SK-N-SH treated with all-trans-retinoic acid at 6 μM for 48 hours (cell line): ENCODE results near the gene NAPB.

ENCODE experiments used
- ATAC-seq: fragments of 200-7000 bp; cut with Tn5 transposase; 3 replicates; pipeline ENCODE4 v1.9.1; 2020; ENCODE audit warnings: mild to moderate bottlenecking, moderate library complexity
- BACH2 ChIP-seq: fragments of 250-450 bp; sonication (Bioruptor Pico); IDR thresholded peaks from 2 replicates; pipeline ENCODE4 v1.9.0; 2021; ENCODE audit warnings: mild to moderate bottlenecking, borderline replicate concordance
- CREB5 ChIP-seq: fragments of 250-450 bp; sonication (Bioruptor Pico); IDR thresholded peaks from 2 replicates; pipeline ENCODE4 v1.5.1; 2020; ENCODE audit warnings: low read depth, mild to moderate bottlenecking, moderate library complexity
- CSDC2 ChIP-seq: fragments of 250-450 bp; sonication (Bioruptor Pico); IDR thresholded peaks from 2 replicates; pipeline ENCODE4 v1.5.0; 2020; ENCODE audit warnings: mild to moderate bottlenecking, moderate library complexity
- CSRNP3 ChIP-seq: fragments of 250-450 bp; sonication (Bioruptor Pico); IDR thresholded peaks from 2 replicates; pipeline ENCODE4 v1.5.1; 2021; ENCODE audit warnings: mild to moderate bottlenecking, moderate library complexity
- ESRRG ChIP-seq: fragments of 250-450 bp; sonication (Bioruptor Pico); IDR thresholded peaks from 2 replicates; pipeline ENCODE4 v1.6.1; 2021; ENCODE audit warnings: mild to moderate bottlenecking
- GLIS3 ChIP-seq: fragments of 250-450 bp; sonication (Bioruptor Pico); IDR thresholded peaks from 2 replicates; pipeline ENCODE4 v1.5.0; 2020; ENCODE audit warnings: mild to moderate bottlenecking, moderate library complexity
- OSR1 ChIP-seq: fragments of 250-450 bp; sonication (Bioruptor Pico); IDR thresholded peaks from 2 replicates; pipeline ENCODE4 v1.8.0; 2022; ENCODE audit warnings: moderate library complexity, mild to moderate bottlenecking, inconsistent platforms
- PATZ1 ChIP-seq: fragments of 250-450 bp; sonication (Bioruptor Pico); IDR thresholded peaks from 2 replicates; pipeline ENCODE4 v1.8.0; 2020; ENCODE audit warnings: mild to moderate bottlenecking, moderate library complexity, borderline replicate concordance
- POU6F1 ChIP-seq: fragments of 250-450 bp; sonication (Bioruptor Pico); IDR thresholded peaks from 2 replicates; pipeline ENCODE4 v1.8.0; 2021; ENCODE audit warnings: low read depth, mild to moderate bottlenecking, moderate library complexity, borderline replicate concordance
- PPARA ChIP-seq: fragments of 250-450 bp; sonication (Bioruptor Pico); IDR thresholded peaks from 2 replicates; pipeline ENCODE4 v1.5.0; 2020; ENCODE audit warnings: mild to moderate bottlenecking, borderline replicate concordance
- RARB ChIP-seq: fragments of 250-450 bp; sonication (Bioruptor Pico); IDR thresholded peaks from 2 replicates; pipeline ENCODE4 v1.8.0; 2021; ENCODE audit warnings: mild to moderate bottlenecking, moderate library complexity
- SNAI2 ChIP-seq: fragments of 250-450 bp; sonication (Bioruptor Pico); IDR thresholded peaks from 2 replicates; pipeline ENCODE4 v1.5.0; 2020; ENCODE audit warnings: mild to moderate bottlenecking, moderate library complexity
- TCF4 ChIP-seq: fragments of 250-450 bp; sonication (Bioruptor Pico); IDR thresholded peaks from 2 replicates; pipeline ENCODE4 v1.8.0; 2021; ENCODE audit warnings: mild to moderate bottlenecking, moderate library complexity, borderline replicate concordance
- TOX ChIP-seq: fragments of 250-450 bp; sonication (Bioruptor Pico); IDR thresholded peaks from 2 replicates; pipeline ENCODE4 v1.8.0; 2021; ENCODE audit warnings: mild to moderate bottlenecking, moderate library complexity, borderline replicate concordance
- TSHZ2 ChIP-seq: fragments of 250-450 bp; sonication (Bioruptor Pico); IDR thresholded peaks from 2 replicates; pipeline ENCODE4 v1.5.0; 2020; ENCODE audit warnings: mild to moderate bottlenecking, moderate library complexity
- ZC3H10 ChIP-seq: fragments of 250-450 bp; sonication (Bioruptor Pico); IDR thresholded peaks from 2 replicates; pipeline ENCODE4 v1.5.1; 2021; ENCODE audit warnings: mild to moderate bottlenecking, moderate library complexity
- ZFP3 ChIP-seq: fragments of 250-450 bp; sonication (Bioruptor Pico); IDR thresholded peaks from 2 replicates; pipeline ENCODE4 v1.5.0; 2020; ENCODE audit warnings: mild to moderate bottlenecking, moderate library complexity
- ZFP30 ChIP-seq: fragments of 450-650 bp; formaldehyde crosslinking; IDR thresholded peaks from 2 replicates; pipeline ENCODE4 v1.5.0; 2022; ENCODE audit warnings: mild to moderate bottlenecking, moderate library complexity
- ZNF565 ChIP-seq: fragments of 450-650 bp; formaldehyde crosslinking; conservative IDR thresholded peaks from 2 replicates; pipeline ENCODE4 v1.5.0; 2020; ENCODE audit warnings: low read depth, mild to moderate bottlenecking, moderate library complexity
- ZNF70 ChIP-seq: fragments of 450-650 bp; formaldehyde crosslinking; IDR thresholded peaks from 2 replicates; pipeline ENCODE4 v1.5.0; 2020; ENCODE audit warnings: mild to moderate bottlenecking, moderate library complexity
- ZNF8 ChIP-seq: fragments of 450-650 bp; formaldehyde crosslinking; IDR thresholded peaks from 2 replicates; pipeline ENCODE4 v1.5.0; 2020; ENCODE audit warnings: mild to moderate bottlenecking, moderate library complexity

The NAPB gene

GRCh38 chr20:23441850-23442313 is 20.6 kb upstream of the NAPB start:
- peak; percentile 89 for ATAC-seq
- TF ChIP-seq ZFP30 (CRISPR knock-in tag) (no peak), TOX (CRISPR knock-in tag) (no peak), TCF4 (CRISPR knock-in tag) (no peak), GLIS3 (CRISPR knock-in tag) (no peak), TSHZ2 (CRISPR knock-in tag) (no peak), SNAI2 (CRISPR knock-in tag) (no peak), ZFP3 (CRISPR knock-in tag) (no peak), ESRRG (CRISPR knock-in tag) (no peak), OSR1 (CRISPR knock-in tag) (no peak), CREB5 (CRISPR knock-in tag) (no peak), POU6F1 (CRISPR knock-in tag) (no peak), ZNF565 (no peak)

- TF ChIP-seq CREB5 (CRISPR knock-in tag) (no peak), CSRNP3 (no peak), PPARA (no peak), ZNF565 (no peak), BACH2 (no peak), OSR1 (CRISPR knock-in tag) (no peak), SNAI2 (CRISPR knock-in tag) (no peak), TCF4 (CRISPR knock-in tag) (no peak), CSDC2 (CRISPR knock-in tag) (no peak), ZC3H10 (CRISPR knock-in tag) (no peak), TOX (CRISPR knock-in tag) (no peak), ZNF8 (no peak), POU6F1 (CRISPR knock-in tag) (no peak), ZNF70 (CRISPR knock-in tag) (no peak), GLIS3 (CRISPR knock-in tag) (no peak), TSHZ2 (CRISPR knock-in tag) (no peak), PATZ1 (CRISPR knock-in tag) (no peak), RARB (CRISPR knock-in tag) (no peak)
Measured at GRCh38 chr20:23440004-23440403, 18.7 kb upstream of the NAPB start.

More at GRCh38 chr20:23440004-23440403, 18.7 kb upstream of the NAPB start:
- no peak for ATAC-seq
